ENCODE measurements around the gene UBR4. TPM values are rescaled to one million over a fixed set of nuclear protein-coding genes. Genes with fewer than 3 reads are reported as not detected.
A peak's percentile ranks its signal among the peaks of the same experiment; 100 is the strongest.

Gene UBR4
- total RNA-seq, 1 donor, result 149 TPM

GRCh38 chr1:19080721-19081120 is 129.3 kb downstream of the UBR4 start:
- no peak overlapping the region for H2AFZ ChIP-seq (ENCODE audit: low read length)
- H4K20me1 ChIP-seq (ENCODE audit: insufficient read depth, low read length), result no peaks in the 10 kb centered on the region
- H3K4me1 ChIP-seq (ENCODE audit: insufficient read depth, low read length), result peaks cover 2% of the 10 kb centered on the region
- H3K4me2 ChIP-seq (ENCODE audit: insufficient read depth, low read length), result no peak overlapping the region
- TF ChIP-seq CTCF (IDR thresholded peaks at IDR 0.05; ENCODE audit: extremely low read depth, low read depth, low read length), result no peak
- H3K4me3 ChIP-seq (ENCODE audit: insufficient read depth, low read length), result no peak overlapping the region
- no peaks in the 10 kb centered on the region for H3K79me2 ChIP-seq (ENCODE audit: insufficient read depth, low read length)
- no peaks in the 10 kb centered on the region for H3K9me3 ChIP-seq (ENCODE audit: low read depth, low read length)
- no peak for DNase-seq (ENCODE audit: insufficient read length, low spot score, missing footprints)
- no peak overlapping the region for H3K27ac ChIP-seq (ENCODE audit: low read depth, low read length)
- H3K27me3 ChIP-seq (ENCODE audit: insufficient read depth, low read length), result no peaks in the 10 kb centered on the region
- H3K36me3 ChIP-seq (ENCODE audit: insufficient read depth, low read length), result peaks cover 99% of the 10 kb centered on the region

GRCh38 chr1:19079541-19080472 is 130.3 kb downstream of the UBR4 start:
- Histone ChIP-seq H3K4me2 (ENCODE audit: insufficient read depth, low read length) (no peak overlapping the region), H3K36me3 (ENCODE audit: insufficient read depth, low read length) (peaks cover 99% of the 10 kb centered on the region), H3K4me1 (ENCODE audit: insufficient read depth, low read length) (peaks cover 2% of the 10 kb centered on the region), H3K9me3 (ENCODE audit: low read depth, low read length) (no peaks in the 10 kb centered on the region), H4K20me1 (ENCODE audit: insufficient read depth, low read length) (no peaks in the 10 kb centered on the region), H3K79me2 (ENCODE audit: insufficient read depth, low read length) (no peaks in the 10 kb centered on the region), H3K27me3 (ENCODE audit: insufficient read depth, low read length) (no peaks in the 10 kb centered on the region), H2AFZ (ENCODE audit: low read length) (no peak overlapping the region), H3K4me3 (ENCODE audit: insufficient read depth, low read length) (no peak overlapping the region), H3K27ac (ENCODE audit: low read depth, low read length) (no peak overlapping the region)
- DNase-seq (ENCODE audit: insufficient read length, low spot score, missing footprints), result no peak
- no peak for TF ChIP-seq CTCF (IDR thresholded peaks at IDR 0.05; ENCODE audit: extremely low read depth, low read depth, low read length)

GRCh38 chr1:19078536-19078935 is 131.5 kb downstream of the UBR4 start:
- TF ChIP-seq CTCF (IDR thresholded peaks at IDR 0.05; ENCODE audit: extremely low read depth, low read depth, low read length), result no peak
- peaks cover 99% of the 10 kb centered on the region for H3K36me3 ChIP-seq (ENCODE audit: insufficient read depth, low read length)
- H3K27ac ChIP-seq (ENCODE audit: low read depth, low read length), result no peak overlapping the region
- H4K20me1 ChIP-seq (ENCODE audit: insufficient read depth, low read length), result no peaks in the 10 kb centered on the region
- H2AFZ ChIP-seq (ENCODE audit: low read length), result no peak overlapping the region
- peaks cover 2% of the 10 kb centered on the region for H3K4me1 ChIP-seq (ENCODE audit: insufficient read depth, low read length)
- no peak for DNase-seq (ENCODE audit: insufficient read length, low spot score, missing footprints)
- no peaks in the 10 kb centered on the region for H3K79me2 ChIP-seq (ENCODE audit: insufficient read depth, low read length)
- H3K4me2 ChIP-seq (ENCODE audit: insufficient read depth, low read length), result no peak overlapping the region
- no peak overlapping the region for H3K4me3 ChIP-seq (ENCODE audit: insufficient read depth, low read length)
- no peaks in the 10 kb centered on the region for H3K9me3 ChIP-seq (ENCODE audit: low read depth, low read length)
- no peaks in the 10 kb centered on the region for H3K27me3 ChIP-seq (ENCODE audit: insufficient read depth, low read length)

- Histone ChIP-seq H3K9me3 (ENCODE audit: low read depth, low read length) (no peaks in the 10 kb centered on the region), H3K36me3 (ENCODE audit: insufficient read depth, low read length) (peaks cover 92% of the 10 kb centered on the region), H4K20me1 (ENCODE audit: insufficient read depth, low read length) (peaks cover 8% of the 10 kb centered on the region), H3K27me3 (ENCODE audit: insufficient read depth, low read length) (no peaks in the 10 kb centered on the region), H3K79me2 (ENCODE audit: insufficient read depth, low read length) (no peaks in the 10 kb centered on the region), H3K27ac (ENCODE audit: low read depth, low read length) (no peak overlapping the region), H3K4me2 (ENCODE audit: insufficient read depth, low read length) (no peak overlapping the region), H3K4me3 (ENCODE audit: insufficient read depth, low read length) (no peak overlapping the region), H3K4me1 (ENCODE audit: insufficient read depth, low read length) (peaks cover 2% of the 10 kb centered on the region), H2AFZ (ENCODE audit: low read length) (no peak overlapping the region)
- no peak for TF ChIP-seq CTCF (IDR thresholded peaks at IDR 0.05; ENCODE audit: extremely low read depth, low read depth, low read length)
- peak; percentile 54 for DNase-seq (ENCODE audit: insufficient read length, low spot score, missing footprints)
These were observed 133.0 kb downstream of the UBR4 start for GRCh38 chr1:19076841-19077616.

All from osteoblast (primary cell).